Germinal center (tissue), 1 donor: ENCODE results near the gene TTC12.

Experiments
- DNase-seq: peaks from one replicate; pipeline ENCODE4 v3.0.0; 2012; ENCODE audit warnings: mixed read lengths, low spot score

TTC12 gene

GRCh38 chr11:113405724-113406478 lies 91.5 kb downstream of the TTC12 start:
- no peak for DNase-seq

GRCh38 chr11:113407163-113407562 lies 92.8 kb downstream of the TTC12 start:
- DNase-seq: no peak

GRCh38 chr11:113408206-113408605 lies 93.8 kb downstream of the TTC12 start:
- no peak for DNase-seq

- no peak for DNase-seq
Measured at GRCh38 chr11:113408887-113409286, 94.5 kb downstream of the TTC12 start.

DNA sequence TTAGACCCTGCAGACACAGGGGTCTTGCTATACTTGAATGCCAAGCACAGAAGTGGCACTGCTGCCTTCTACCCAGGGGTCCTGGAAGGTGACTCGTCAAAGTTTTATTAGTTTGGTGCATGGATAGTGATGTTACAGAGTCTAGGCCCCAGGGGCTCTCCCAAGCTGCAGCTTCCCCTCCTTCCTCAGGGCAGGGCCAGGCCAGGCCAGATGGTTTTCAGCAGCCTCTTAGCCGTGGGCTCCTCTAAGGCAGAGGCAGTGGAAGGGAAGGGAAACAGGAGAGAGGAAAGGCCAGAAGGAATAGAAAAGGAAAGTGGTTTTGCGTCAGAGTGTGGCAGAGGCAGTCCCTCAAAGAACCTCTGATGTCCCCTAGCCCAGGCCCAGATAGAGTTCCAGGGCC lies 95.1 kb downstream of the TTC12 start:
- DNase-seq: no peak

- DNase-seq: no peak
Measured at GRCh38 chr11:113410414-113411135, 96.2 kb downstream of the TTC12 start.

- DNase-seq: no peak
Measured at GRCh38 chr11:113411536-113411935, 97.2 kb downstream of the TTC12 start.

DNA sequence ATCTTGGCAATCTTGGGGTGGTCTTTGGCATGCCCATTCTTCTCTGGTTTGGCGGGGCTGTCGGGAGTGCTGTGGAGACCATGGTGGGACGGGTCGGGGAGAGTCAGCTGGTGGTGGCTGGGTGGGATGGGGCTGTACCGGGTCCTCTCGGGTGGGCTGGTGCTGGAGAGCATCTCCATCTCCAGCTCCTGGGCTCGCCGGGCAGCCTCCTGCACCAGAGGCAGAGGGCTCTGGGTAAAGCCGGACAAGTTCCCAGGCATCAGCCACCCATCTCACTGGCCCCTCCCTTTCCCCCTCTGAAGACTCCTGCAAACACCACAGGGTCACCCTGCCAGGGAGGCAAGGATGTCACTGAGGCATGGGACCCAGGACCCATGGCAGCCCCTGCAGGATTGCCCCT lies 98.3 kb downstream of the TTC12 start:
- no peak for DNase-seq

DNA sequence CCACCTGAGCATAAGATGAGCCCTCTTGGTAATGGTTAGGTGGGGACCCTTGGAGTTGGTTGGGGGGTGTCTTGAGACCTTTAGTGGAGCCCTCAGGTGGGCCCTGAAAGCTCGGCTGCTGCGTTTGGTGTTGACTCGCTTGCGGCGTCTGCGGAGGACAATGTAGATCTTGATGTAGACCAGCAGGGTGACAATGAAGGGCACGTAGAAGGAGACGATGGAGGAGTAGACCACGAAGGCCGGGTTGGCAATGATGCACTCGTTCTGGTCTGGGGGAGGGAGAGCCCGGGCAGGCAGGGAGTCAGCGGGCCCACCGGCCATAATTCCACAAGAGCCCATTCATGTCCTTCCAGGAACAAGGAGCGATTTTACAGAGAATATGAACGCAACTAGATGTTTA lies 101.0 kb downstream of the TTC12 start:
- no peak for DNase-seq
